ENCODE results near the gene CACNA2D2.

The CACNA2D2 gene

GRCh38 chr3:50396502-50396901 lies 106.9 kb downstream of the CACNA2D2 start:
- DNase-seq (ENCODE audit: low read depth in 2 of 3, low spot score in 1 of 3) = no peak

- no peak for DNase-seq (ENCODE audit: low read depth in 2 of 3, low spot score in 1 of 3)
Measured at GRCh38 chr3:50395070-50395860, 108.2 kb downstream of the CACNA2D2 start.

GRCh38 chr3:50393061-50393460 lies 110.4 kb downstream of the CACNA2D2 start:
- no peak for DNase-seq (ENCODE audit: low read depth in 2 of 3, low spot score in 1 of 3)

- DNase-seq (ENCODE audit: low read depth in 2 of 3, low spot score in 1 of 3) = no peak
Measured at GRCh38 chr3:50392101-50392715, 111.2 kb downstream of the CACNA2D2 start.

GRCh38 chr3:50390508-50391224 lies 112.8 kb downstream of the CACNA2D2 start:
- DNase-seq (ENCODE audit: low read depth in 2 of 3, low spot score in 1 of 3) = no peak

- DNase-seq (ENCODE audit: low read depth in 2 of 3, low spot score in 1 of 3) = no peak
Measured at GRCh38 chr3:50389414-50389767, 114.0 kb downstream of the CACNA2D2 start.

- no peak for DNase-seq (ENCODE audit: low read depth in 2 of 3, low spot score in 1 of 3)
Measured at GRCh38 chr3:50388720-50389413, 114.6 kb downstream of the CACNA2D2 start.

- DNase-seq (ENCODE audit: low read depth in 2 of 3, low spot score in 1 of 3) = no peak
Measured at GRCh38 chr3:50388016-50388719, 115.3 kb downstream of the CACNA2D2 start.

- DNase-seq (ENCODE audit: low read depth in 2 of 3, low spot score in 1 of 3) = no peak
Measured at GRCh38 chr3:50385754-50386153, 117.7 kb downstream of the CACNA2D2 start.

GRCh38 chr3:50383750-50384149 lies 119.7 kb downstream of the CACNA2D2 start:
- DNase-seq (ENCODE audit: low read depth in 2 of 3, low spot score in 1 of 3) = no peak

- no peak for DNase-seq (ENCODE audit: low read depth in 2 of 3, low spot score in 1 of 3)
Measured at GRCh38 chr3:50382722-50383121, 120.7 kb downstream of the CACNA2D2 start.

GRCh38 chr3:50381383-50381782 lies 122.1 kb downstream of the CACNA2D2 start:
- no peak for DNase-seq (ENCODE audit: low read depth in 2 of 3, low spot score in 1 of 3)

- no peak for DNase-seq (ENCODE audit: low read depth in 2 of 3, low spot score in 1 of 3)
Measured at GRCh38 chr3:50380405-50381085, 122.9 kb downstream of the CACNA2D2 start.

GRCh38 chr3:50378757-50379156 lies 124.7 kb downstream of the CACNA2D2 start:
- no peak for DNase-seq (ENCODE audit: low read depth in 2 of 3, low spot score in 1 of 3)

- no peak for DNase-seq (ENCODE audit: low read depth in 2 of 3, low spot score in 1 of 3)
Measured at GRCh38 chr3:50378024-50378423, 125.4 kb downstream of the CACNA2D2 start.

GRCh38 chr3:50375258-50375931 lies 128.0 kb downstream of the CACNA2D2 start:
- no peak for DNase-seq (ENCODE audit: low read depth in 2 of 3, low spot score in 1 of 3)

GRCh38 chr3:50374363-50375257 lies 128.8 kb downstream of the CACNA2D2 start:
- no peak for DNase-seq (ENCODE audit: low read depth in 2 of 3, low spot score in 1 of 3)

GRCh38 chr3:50373146-50374051 lies 130.0 kb downstream of the CACNA2D2 start:
- DNase-seq (ENCODE audit: low read depth in 2 of 3, low spot score in 1 of 3) = no peak
